Placental epithelial cell (primary cell): ENCODE data around the gene ERO1B. TPM values are rescaled to one million over a fixed set of nuclear protein-coding genes. Genes with fewer than 3 reads are reported as not detected.

Experiments used
- small RNA-seq: library from RNA; depleted of rRNA; stranded (forward); fragments of <200 nt; gene quantifications from one replicate; pipeline ENCODE3, GENCODE V24; 2012
- total RNA-seq: library from RNA; depleted of rRNA; stranded (reverse); fragments of >200 nt; gene quantifications from 2 replicates; pipeline ENCODE4 v1.2.3, GENCODE V29; 2012

The ERO1B gene
- 3.1 and 3.4 TPM in 2 replicates for total RNA-seq

GRCh38 chr1:236281654-236282424 is at the start of gene ERO1B:
Gene ERO1B (minus strand): TSS chr1:236281958. CDS start chr1:236281783, 175 bp downstream.

Small RNA genes lying within 50 kb of the gene (small RNA-seq; reads per million reads assigned to genes)
- 107 reads per million, percentile 98 among the genes with 10 or more reads in this experiment for gene RNU2-70P

Other genes starting within 250 kb of the ERO1B start
- gene NID1, start 216.9 kb downstream of the ERO1B start, total RNA-seq: 3.1 and 8.7 TPM in 2 replicates
- 5.5 and 12.5 TPM in 2 replicates for gene GPR137B, start 139.4 kb downstream of the ERO1B start, total RNA-seq
- gene EDARADD, start 112.3 kb upstream of the ERO1B start, total RNA-seq: 2.7 and 18.7 TPM in 2 replicates
- gene LGALS8, start 242.0 kb upstream of the ERO1B start, total RNA-seq: 37.7 and 61.1 TPM in 2 replicates